Prostate gland (tissue), 2 donors: ENCODE measurements around the gene ALG12.

ENCODE experiments used
- CTCF ChIP-seq, 4 experiments: fragments of 200-600 bp in 2 of 4; fragments of 450-650 bp in 2 of 4; sonication (generic) in 2 of 4; IDR thresholded peaks; 1 replicate in 3 of 4; 2 replicates in 1 of 4; pipeline ENCODE4 v1.5.1; 2016 to 2019; ENCODE audit warnings: antibody characterized with exemption in 4 of 4, mild to moderate bottlenecking in 2 of 4, moderate library complexity in 2 of 4
- POLR2A ChIP-seq: fragments of 450-650 bp; IDR thresholded peaks from one replicate; pipeline ENCODE4 v1.6.1; 2016; ENCODE audit warnings: antibody characterized with exemption, mild to moderate bottlenecking

GRCh38 chr22:49855251-49855911, 62.9 kb downstream of the ALG12 start:
- TF ChIP-seq CTCF (IDR thresholded peaks at IDR 0.05) (no peak), POLR2A (no peak)
